ENCODE data around the gene PSMD11.
A peak's percentile ranks its signal among the peaks of the same experiment; 100 is the strongest.
"Not testable (repeated sequence)": the region's sequence is repeated elsewhere in the genome, so short reads cannot be mapped to it uniquely, and the experiment has no call there.

The PSMD11 gene

GRCh38 chr17:32518646-32519227, 74.4 kb downstream of the PSMD11 start:
- TF ChIP-seq CTCF (IDR thresholded peaks at IDR 0.05; ENCODE audit: insufficient read depth, missing control alignments): no peak
- no peak for DNase-seq (ENCODE audit: insufficient read length, low spot score)
- FAIRE-seq: no peak

GRCh38 chr17:32519228-32520103, 75.2 kb downstream of the PSMD11 start:
- TF ChIP-seq CTCF (IDR thresholded peaks at IDR 0.05; ENCODE audit: insufficient read depth, missing control alignments): no peak
- FAIRE-seq: no peak

GRCh38 chr17:32520104-32520701, 75.9 kb downstream of the PSMD11 start:
- TF ChIP-seq CTCF (IDR thresholded peaks at IDR 0.05; ENCODE audit: insufficient read depth, missing control alignments): no peak
- DNase-seq (ENCODE audit: insufficient read length, low spot score) (no peak), FAIRE-seq (no peak)

More at GRCh38 chr17:32519228-32520103, 75.2 kb downstream of the PSMD11 start:
- DNase-seq (ENCODE audit: insufficient read length, low spot score): no peak

GRCh38 chr17:32520737-32521404, 76.6 kb downstream of the PSMD11 start:
- no peak for TF ChIP-seq CTCF (IDR thresholded peaks at IDR 0.05; ENCODE audit: insufficient read depth, missing control alignments)
- FAIRE-seq (peak; percentile 53), DNase-seq (ENCODE audit: insufficient read length, low spot score) (no peak)

GRCh38 chr17:32523017-32523680, 78.8 kb downstream of the PSMD11 start:
- TF ChIP-seq CTCF (IDR thresholded peaks at IDR 0.05; ENCODE audit: insufficient read depth, missing control alignments): no peak
- FAIRE-seq (no peak), DNase-seq (ENCODE audit: insufficient read length, low spot score) (no peak)

GRCh38 chr17:32523827-32524552, 79.7 kb downstream of the PSMD11 start:
- DNase-seq (ENCODE audit: insufficient read length, low spot score) (no peak), FAIRE-seq (no peak)
- TF ChIP-seq CTCF (IDR thresholded peaks at IDR 0.05; ENCODE audit: insufficient read depth, missing control alignments): no peak

DNA sequence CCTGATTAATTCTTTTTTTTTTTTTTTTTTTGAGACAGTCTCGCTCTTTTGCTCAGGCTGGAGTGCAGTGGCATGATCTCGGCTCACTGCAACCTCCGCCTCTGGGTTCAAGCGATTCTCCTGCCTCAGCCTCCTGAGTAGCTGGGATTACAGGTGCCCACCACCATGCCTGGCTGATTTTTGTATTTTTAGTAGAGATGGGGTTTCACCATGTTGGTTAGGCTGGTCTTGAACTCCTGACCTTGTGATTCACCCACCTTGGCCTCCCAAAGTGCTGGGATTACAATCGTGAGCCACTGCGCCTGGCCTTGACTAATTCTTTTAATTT, 80.2 kb downstream of the PSMD11 start:
- FAIRE-seq; DNase-seq (ENCODE audit: insufficient read length, low spot score): not testable (repeated sequence)
